Stimulated activated CD4-positive, alpha-beta T cell treated with anti-CD3 and anti-CD28 coated beads, Interleukin-15, amount 100 ng/mL, for 24 hours (primary cell): ENCODE measurements around the gene KCNJ2.

Source experiments
- DNase-seq: peaks from one replicate; pipeline ENCODE4 v3.0.0-alpha.2; 2020

KCNJ2 gene

DNA sequence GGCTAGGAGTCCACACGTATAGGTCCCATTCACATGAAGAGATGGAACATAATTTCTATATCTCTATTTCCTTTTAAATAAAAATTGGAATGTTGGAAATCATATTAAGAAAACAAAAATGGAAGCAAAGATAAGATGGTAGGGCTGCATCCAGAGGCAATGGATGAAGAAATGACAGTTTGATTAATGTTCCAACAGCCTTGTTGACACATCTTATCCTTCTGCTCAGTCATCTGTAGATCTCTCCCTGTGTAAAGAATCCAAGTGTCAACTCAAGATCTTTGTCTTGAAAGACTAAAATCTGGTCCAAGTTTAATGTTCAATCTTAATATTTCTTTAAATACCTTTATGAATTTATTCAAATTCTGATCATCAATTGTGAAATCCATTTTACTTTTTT lies 7.8 kb upstream of the KCNJ2 start:
- DNase-seq, result no peak

DNA sequence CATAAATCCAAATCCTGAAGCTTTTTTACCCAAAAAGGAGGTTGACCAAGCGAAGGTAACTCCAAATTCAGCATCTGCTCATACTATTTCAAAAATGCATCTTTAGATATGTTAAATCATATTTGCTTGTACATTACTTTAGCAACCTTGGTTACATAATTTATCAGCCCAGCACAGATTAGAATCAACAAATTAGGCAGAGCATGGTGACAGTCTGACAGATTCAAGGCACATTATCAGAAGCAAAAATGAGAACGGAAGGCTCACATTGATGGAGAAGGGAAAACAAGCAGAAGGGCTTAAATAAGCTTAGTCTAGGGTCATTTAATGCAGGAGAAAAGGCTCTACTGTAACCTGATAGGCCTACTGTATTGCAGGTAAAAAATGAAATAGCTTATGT lies 3.9 kb upstream of the KCNJ2 start:
- DNase-seq, result no peak

DNA sequence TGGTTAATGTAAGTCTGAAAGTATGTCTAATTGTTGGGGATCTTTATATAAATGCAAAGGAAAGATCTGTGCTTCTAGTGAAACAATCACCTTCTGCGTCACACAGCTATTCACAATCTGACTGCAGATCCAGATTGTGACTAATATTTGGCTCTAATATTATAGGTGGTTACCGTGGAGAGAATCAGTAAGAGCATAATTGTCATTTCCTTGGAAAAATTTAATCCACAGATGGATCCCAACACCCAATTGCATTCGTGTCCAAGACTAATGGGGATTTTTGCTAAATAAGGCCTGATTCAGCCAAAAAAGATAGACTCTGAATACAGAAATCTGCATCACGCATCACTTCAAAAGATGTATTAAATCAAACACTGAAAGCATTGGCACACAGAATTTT lies 2.7 kb upstream of the KCNJ2 start:
- no peak for DNase-seq

DNA sequence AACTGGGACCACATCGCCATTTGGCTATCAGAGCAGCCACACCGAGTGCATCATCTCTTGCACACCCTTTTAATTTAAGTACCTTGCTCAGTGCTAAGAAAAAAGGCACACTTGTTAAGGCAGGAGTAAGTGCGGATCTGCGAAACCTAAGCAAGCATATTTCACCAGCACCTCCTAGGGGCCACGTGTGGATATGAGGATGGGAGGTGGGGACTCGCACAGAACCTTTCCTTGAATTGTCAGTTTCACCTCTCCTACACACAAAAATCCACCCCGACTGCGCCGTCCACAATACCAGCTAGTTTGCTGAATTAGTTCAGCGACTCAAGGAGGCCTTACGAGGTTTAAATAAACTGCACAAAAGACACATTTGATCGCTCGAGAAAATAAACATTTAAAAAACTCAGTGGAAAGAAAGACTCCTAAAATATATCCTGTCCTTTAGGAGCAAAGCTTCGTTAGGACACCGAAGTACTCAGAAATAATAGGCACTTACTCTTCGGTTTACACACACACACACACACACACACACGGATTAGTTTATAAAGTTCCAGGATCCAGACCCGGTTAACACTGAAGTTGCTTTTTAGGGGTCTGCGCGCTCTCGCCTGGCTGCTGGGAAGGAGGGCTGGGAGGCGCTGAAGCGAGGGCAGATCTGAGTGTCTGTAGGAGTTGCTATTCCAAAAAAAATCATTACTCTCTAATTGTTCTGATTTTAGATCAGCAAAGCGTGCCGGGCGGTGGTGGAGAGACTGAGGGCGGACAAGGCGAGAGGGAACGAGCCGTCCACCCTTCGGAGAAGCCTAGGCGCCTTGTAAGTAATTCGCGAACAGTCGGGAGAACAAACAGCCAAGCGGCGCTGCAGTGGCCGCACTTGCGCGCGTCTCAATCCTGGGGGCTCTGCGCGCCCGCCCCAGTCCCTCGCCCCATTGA lies 1.0 kb upstream of the KCNJ2 start:
- DNase-seq, result peak; percentile 37

DNA sequence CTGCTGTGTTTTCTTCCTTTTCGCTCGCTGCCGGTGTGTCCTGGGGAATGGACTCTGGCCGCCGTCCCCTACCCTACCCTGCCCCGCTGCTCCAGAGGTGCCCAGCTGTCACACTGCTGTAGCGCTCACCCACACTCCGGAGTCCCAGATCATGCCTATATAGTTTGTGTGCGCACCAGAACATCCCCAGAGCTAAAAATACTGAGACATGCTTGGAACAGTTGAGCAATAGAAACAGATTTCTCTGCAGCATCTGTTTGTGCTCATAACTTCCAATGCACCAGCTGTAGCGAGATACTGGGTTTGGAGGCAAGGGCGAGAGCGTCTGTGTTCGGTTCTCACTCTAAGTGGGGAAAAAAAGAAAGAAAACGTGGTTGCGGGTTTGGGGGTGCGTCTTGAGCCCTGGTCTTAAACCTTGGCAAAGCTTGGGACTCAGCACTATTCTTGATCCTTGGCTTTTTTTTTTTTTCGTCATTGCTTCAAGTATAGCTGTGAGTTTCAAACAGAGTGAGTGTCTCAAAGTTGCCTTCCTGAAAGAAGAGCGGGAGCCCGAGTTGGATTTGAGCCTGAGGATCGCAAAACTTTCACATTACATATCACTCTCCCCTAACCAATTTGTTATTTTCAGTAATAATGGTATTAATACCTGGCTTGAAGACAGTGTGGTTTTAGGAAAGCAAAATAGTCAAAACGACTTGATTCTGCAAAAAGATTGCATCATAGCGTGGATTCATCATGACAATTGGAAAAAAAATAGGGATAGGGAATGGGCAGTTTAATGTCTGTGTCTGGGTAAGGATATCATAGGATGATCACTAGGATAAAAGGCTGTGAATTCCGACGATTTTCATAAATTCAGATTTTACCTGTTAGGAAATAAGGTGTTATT lies 621 bp downstream of the KCNJ2 start:
- no peak for DNase-seq

DNA sequence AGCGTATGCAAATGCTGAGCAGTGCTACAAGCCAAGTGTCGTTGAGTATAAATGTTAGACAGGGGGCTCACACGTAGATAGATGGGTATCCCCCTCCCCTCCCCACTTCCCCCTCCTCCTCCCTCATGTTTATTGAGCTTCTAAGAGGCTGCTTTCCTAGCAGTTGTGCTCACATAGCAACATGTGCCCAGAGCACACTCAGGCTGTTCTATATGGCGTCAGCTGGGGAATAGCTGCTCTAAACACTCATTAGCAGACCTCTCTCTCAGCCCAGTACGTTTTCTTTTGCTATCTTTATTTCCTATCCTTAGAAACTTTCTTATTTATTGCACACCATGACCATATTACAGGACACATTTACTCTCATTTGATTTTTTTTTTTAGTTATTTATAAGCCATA lies 1.8 kb downstream of the KCNJ2 start:
- DNase-seq, result no peak

DNA sequence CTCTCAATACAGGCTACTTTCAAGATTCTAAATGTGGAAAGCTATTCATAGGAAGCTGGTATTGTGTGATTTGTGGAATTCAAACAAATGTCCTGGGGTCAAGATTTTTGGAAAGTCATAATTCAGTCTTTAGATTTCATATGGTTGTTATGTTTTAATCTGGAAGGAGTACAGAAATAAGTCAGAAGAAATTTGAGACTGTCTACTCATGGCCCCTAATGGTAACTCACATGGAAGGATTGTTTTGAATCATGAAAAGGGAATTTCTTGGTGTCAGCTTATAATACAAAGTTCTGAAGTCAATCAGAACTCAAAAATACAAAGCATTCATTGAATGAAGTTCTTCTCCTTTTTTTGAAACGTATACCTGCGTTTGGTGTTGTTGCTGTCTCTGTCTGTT lies 3.1 kb downstream of the KCNJ2 start:
- DNase-seq, result no peak

DNA sequence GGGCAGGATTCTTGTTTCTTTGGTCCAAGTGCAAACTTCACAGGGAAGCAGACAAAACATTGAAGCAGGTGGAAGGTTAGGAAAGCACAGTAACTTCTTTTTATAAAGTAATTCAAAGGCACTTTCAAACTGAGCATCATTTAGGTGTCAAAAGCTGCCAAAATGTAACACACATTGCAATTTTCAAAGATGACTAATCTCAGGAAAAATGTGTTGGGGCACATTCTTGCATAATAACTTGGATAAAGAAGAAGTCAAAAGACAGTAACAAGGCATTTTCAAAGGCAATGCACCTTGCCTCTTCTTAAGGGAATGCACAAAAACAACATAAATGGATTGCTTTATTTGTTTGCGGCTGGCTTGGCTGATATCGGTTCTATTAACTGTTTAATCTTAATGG lies 3.6 kb downstream of the KCNJ2 start:
- DNase-seq, result no peak

DNA sequence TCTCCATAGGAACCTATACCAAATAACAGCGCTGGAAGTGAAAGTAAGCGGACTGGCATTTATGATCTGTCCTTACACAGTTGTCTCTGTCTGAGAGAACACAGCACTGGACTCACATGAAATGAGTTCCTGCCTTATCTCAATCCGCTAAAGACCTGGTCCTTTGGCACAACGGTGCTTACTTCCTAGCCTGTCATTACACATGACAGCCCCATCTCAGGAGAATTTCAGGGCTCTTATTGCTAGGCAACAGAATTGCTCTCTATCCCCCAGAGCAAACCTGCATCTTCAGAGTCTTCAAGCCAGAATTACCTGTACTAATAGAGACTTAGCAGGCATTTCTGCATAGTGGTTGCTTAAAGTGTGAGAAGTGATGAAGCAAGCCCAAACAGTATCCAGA lies 4.3 kb downstream of the KCNJ2 start:
- DNase-seq, result no peak

DNA sequence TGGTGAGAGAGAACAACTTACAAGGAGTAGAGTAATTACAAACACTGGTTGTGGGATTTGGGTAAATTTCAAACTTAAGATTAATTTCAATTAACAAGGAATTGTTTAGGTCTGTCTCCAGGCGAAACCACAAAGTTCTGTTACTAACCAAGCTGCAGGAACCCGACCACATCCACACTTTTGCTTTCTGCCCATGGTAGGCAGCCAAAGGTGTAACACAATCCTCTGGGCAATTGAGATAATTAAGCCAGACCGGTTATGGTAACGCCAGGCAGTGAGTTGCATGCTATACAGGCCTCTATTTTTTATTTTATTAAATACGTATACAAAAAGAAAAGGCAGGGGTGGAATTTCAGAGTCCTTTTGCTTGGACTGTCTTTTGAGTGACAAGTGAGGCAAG lies 12.0 kb downstream of the KCNJ2 start:
- no peak for DNase-seq

DNA sequence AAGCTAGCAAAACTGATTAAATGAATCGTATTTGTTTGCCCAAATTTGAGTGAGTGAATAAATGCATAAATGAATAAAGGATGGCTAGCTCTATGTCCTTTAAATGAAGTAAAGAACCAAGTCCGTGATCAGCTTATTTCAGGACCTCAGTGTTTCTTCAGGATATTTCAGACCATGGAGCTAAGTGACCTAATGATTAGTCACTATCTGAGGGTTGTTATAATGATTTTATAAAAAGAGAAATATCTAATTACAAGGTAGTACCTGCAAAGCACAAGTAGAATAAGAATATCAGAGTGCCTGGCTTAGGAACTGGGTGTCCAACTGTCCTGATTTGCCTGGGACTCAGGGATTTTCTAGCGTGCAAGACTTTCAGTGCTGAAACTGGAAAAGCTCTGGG lies 12.5 kb downstream of the KCNJ2 start:
- no peak for DNase-seq

DNA sequence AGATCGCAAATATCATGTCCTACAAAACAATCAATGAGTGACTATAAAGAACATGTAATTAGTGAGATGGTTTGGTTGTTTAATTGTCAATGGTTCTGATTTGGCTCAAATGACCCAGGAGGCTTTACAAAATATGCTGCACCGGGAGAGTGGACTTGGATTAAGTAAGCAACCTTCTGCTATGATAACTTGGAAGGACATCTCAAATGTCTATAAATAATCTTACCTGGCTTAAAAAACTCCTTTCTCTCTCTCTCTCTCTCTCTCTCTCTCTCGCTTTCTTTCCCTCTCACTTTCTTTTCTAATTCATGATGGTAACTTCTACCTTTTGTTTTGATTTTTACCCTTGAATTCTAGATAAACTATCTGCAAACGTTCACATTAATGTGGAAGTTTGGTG lies 14.2 kb downstream of the KCNJ2 start:
- no peak for DNase-seq

DNA sequence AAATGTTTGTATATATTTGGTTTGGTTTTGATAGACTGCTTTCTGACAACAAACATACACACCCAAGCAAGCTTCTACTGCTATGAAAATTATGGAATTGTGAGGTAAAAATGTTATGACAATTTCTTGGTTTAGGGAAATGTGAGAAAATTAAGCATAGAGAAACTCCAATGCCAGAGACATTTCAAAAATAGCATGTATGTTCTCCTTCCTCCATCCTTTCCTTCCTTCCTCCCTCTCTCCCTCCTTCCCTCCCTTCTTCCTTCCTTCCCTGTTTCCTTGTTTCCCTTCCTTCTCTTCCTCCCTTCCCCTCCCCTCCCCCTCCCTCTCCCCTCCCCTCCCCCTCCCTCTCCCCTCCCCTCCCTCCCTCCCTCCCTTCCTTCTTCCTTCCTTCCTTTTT lies 14.9 kb downstream of the KCNJ2 start:
- no peak for DNase-seq

DNA sequence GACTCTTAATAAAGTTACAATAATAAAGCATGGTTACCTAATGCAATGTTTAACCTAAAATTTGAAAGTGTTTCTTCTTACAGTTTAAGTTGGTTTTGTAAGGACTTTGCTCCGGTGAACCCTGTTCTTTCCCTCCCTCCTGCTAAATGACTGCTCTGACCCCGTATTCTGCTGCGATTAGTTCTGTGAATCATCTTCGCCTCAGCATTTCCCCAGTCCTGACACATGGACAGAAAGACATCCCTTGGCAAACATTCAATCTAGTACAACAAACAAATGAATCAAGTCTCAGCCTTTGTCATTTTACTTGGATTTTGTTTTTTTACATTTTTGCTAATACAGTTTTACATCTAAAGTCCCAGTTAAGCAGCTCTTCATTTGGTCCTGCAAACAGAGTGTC lies 15.4 kb downstream of the KCNJ2 start:
- DNase-seq, result no peak

DNA sequence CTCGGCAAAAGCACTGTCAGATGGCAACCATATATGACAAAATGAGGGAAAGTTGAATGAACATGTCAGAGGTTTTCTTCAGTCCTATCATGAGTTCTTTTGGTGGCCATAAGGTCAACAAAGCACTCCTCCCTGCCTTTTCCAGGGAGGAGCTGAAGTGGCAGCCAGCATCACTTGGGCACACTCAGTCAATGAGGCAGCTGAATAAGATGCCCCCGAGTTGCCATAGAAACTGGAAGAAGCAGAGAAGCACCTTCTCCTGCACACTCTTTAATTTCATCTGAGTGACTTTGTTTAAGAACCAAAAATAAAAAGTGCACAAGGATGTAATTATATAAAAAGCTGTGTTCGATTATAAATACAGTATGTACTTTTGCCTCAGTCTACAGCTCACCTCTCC lies 16.0 kb downstream of the KCNJ2 start:
- no peak for DNase-seq

DNA sequence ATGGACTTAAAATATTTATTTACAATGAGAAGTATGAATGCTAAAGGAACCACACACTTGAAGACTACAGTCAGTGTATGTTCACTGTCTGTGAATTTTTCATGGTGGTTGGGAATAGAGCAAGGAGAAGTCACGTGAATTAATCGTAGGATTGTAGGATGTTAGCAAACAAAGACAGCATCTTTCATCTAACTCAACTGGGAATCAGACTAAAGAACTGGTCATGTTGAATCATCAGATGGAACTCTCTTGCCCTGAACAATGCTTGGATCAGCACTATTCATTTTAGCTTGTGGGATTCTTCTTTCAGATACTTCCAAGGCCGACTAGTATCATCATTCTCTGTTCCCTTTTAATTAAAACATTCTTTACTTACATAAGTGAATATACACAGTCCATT lies 18.1 kb downstream of the KCNJ2 start:
- DNase-seq, result no peak

DNA sequence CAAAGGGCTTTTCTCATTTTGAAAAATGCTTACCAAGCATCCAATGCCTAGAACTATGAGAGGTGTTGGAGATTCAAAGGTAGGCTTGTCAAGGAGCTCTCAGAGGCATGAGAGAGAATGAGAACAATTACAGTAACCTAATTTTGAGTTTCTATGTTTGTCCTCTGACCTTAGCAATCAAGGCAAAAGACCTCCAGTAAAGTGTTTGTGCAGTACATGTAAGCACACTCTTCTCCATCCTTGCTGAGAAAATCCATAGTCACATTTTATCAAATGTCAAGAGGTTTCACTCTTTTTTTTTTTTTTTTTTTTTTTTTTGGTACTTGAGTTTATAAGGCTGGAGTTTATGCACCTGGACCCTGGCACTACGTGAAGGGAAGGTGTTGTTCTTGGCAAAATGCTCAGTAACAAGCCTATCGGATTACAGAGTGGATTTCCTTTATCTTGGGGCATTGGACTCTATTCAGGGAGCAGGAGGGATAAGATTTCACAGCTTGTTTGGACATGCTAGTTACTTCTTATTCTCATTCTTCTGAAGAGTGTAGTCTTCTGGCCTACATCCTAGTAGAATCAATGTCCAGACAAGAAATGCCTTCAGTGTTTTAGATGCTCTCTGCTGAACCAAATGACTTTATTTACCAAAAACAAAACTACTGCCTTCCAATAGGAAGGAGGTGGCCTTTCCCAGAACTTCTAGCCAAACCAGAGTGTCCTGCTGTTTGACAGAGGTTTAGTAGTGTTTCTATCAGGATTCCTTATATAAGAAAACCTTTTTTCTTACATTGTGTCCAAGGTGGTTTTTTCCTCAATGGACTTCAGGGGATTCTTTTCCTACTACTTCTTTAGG lies 21.9 kb downstream of the KCNJ2 start:
- no peak for DNase-seq

DNA sequence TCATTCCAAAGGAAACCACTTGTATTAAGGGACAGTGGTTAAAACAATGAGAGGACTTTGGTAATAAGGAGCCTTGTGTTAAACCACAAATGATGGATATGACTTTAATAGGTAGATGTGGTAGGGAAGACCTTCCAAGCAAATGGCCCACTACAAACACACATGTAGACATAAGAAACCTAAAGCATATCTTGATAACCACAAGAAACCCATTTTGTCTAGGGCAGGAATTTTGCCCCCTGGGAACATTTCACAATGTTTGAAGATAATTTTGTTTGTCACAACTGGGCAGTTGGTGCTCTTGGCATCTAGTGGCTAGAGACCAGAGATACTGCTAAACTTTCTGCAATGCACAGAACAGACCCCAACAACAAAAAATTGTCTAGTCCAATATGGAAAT lies 25.8 kb downstream of the KCNJ2 start:
- no peak for DNase-seq

DNA sequence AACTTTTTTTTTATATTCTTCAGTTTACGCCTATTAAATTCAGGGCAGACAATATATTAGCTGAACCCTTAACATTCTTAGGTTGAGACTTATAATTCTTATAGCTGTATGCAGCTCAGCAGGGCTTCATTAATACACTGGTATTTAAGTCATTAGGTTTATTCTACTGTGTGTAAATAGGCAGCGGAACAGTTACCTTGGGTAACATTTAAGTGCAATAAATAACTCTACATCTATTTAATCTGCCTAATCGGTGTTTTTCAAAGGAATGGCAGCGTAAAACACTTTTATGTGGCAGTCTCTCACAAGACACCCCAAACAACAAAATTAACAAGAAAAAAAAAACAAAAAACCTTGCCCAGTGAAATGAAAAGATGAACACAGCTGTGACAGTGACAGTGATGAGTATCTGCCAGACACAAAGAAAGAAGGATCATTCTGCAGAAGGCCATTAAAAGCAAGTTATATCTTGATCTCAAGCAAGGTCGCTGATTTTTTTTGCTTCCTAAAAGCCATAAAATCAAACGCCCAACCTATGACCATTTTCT lies 32.6 kb downstream of the KCNJ2 start:
- DNase-seq, result no peak

DNA sequence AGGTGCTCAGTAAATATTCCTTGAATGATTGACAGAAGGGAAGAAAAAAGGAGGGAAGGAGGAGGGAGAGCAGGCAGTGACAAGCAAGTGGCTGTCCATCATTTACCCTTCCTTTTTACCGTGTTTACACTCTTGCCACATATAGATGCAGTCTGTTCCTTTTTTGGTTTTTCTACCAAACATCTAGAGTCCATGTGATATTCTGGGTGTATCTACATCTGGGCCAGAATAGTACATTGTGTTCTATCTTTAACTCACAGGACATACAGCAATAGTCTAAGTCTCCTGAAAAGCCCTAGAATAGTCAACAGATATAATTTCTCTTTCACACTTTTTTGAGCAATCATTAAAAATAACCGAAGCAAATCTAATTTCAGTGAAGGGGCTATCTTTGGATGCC lies 33.5 kb downstream of the KCNJ2 start:
- no peak for DNase-seq

DNA sequence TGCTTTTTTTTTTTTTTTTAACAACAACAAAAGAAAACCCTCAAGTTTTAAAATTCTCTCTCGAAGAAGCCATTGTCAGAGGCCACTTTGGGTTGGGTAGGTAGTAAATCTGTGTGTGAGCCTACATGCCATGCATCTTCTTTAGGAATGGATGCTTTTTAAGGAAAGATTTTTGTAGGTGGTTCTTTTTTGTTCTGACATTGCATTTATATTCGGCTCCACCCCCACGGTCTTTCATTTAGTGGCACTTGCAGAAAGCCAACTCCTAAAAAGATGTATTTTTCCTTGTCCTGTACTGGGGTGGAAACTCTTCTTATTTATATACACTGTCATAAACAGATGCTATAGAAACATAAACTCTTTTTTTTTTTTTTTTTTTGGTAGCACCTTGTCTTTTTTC lies 35.1 kb downstream of the KCNJ2 start:
- DNase-seq, result no peak

DNA sequence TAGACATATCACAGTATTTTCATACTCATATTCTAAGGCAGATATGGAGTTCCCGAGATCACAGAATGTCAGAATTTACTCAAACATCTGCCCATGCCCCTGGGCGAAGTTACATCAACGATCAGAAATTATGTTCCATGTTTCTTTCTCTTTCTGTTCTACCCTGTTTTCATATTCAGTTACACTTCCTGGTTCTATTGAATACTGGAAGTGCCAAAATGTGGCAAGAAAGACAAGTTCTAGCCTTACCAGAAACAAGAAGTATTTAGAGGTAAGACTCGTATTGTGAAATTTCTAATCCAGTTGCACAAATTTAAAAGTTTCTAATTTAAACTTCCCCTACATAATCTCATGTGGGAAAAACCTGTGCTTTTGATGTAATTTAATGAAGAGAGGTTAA lies 36.1 kb downstream of the KCNJ2 start:
- no peak for DNase-seq
